ENCODE data around the gene GYS1. TPM values are rescaled to one million over a fixed set of nuclear protein-coding genes. Genes with fewer than 3 reads are reported as not detected.
"Not testable (repeated sequence)": the region's sequence is repeated elsewhere in the genome, so short reads cannot be mapped to it uniquely, and the experiment has no call there.

The GYS1 gene
- polyA plus RNA-seq, 1 donor from 2014 or later: 12.9 TPM

- no peak overlapping the region for H2AFZ ChIP-seq (ENCODE audit: low read depth, low read length)
- no peaks in the 10 kb centered on the region for H4K20me1 ChIP-seq (ENCODE audit: insufficient read depth)
- H3K9me2 ChIP-seq (ENCODE audit: insufficient read depth, low read length): no peaks in the 10 kb centered on the region
- no peak overlapping the region for H3K9ac ChIP-seq (ENCODE audit: low read length)
- H3K36me3 ChIP-seq (ENCODE audit: insufficient read depth, low read length): no peaks in the 10 kb centered on the region
- TF ChIP-seq REST (IDR thresholded peaks at IDR 0.05; ENCODE audit: borderline replicate concordance): no peak
- TF ChIP-seq CTCF (IDR thresholded peaks at IDR 0.05; ENCODE audit: poor library complexity, severe bottlenecking): no peak
- no peaks in the 10 kb centered on the region for H3K79me2 ChIP-seq (replicated peaks; ENCODE audit: insufficient read depth, low read length)
- no peaks in the 10 kb centered on the region for H3K9me3 ChIP-seq (ENCODE audit: low read length)
- no peak overlapping the region for H3K4me2 ChIP-seq (ENCODE audit: low read length)
- H3K27ac ChIP-seq (ENCODE audit: low read length): no peak overlapping the region
- H3K27me3 ChIP-seq (ENCODE audit: insufficient read depth, low read depth, low read length): peaks cover 10% of the 10 kb centered on the region
- H3F3A ChIP-seq (ENCODE audit: insufficient read depth, low read length, poor library complexity, severe bottlenecking): no peaks in the 10 kb centered on the region
- no peak overlapping the region for H3K4me3 ChIP-seq (ENCODE audit: low read length)
These were observed 64.7 kb downstream of the GYS1 start for GRCh38 chr19:48928164-48929025.

- not testable (repeated sequence) for H3K36me3 ChIP-seq (ENCODE audit: insufficient read depth, low read length); H3K9me3 ChIP-seq (ENCODE audit: low read length); H3K9me2 ChIP-seq (ENCODE audit: insufficient read depth, low read length); H3K27ac ChIP-seq (ENCODE audit: low read length); H3K4me3 ChIP-seq (ENCODE audit: low read length); H3K4me2 ChIP-seq (ENCODE audit: low read length); H3K79me2 ChIP-seq (replicated peaks; ENCODE audit: insufficient read depth, low read length); H3K27me3 ChIP-seq (ENCODE audit: insufficient read depth, low read depth, low read length); H4K20me1 ChIP-seq (ENCODE audit: insufficient read depth); H3F3A ChIP-seq (ENCODE audit: insufficient read depth, low read length, poor library complexity, severe bottlenecking); H3K9ac ChIP-seq (ENCODE audit: low read length); H2AFZ ChIP-seq (ENCODE audit: low read depth, low read length)
These were observed 65.4 kb downstream of the GYS1 start for GRCh38 chr19:48927692-48928091.

DNA sequence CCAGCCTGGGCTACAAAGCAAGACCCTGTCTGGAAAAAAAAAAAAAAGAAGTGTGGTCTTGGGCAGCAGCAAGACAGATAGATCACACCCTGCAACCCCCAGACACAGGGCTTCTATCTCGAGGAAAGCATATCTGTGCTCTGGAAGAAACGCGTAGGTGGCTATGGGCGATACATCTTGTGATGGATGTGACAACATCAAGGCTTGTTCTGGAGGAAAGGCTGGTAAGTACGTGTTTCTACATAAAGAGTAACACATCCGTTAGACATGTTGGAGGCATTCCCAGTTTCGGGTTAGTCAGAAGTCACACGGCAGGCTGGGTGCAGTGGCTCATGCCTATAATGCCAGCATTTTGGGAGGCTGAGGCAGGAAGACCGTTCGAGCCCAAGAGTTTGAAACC, 66.2 kb downstream of the GYS1 start:
- Histone ChIP-seq H3K9ac (ENCODE audit: low read length) (no peak overlapping the region), H3K4me3 (ENCODE audit: low read length) (no peak overlapping the region), H3K9me3 (ENCODE audit: low read length) (no peaks in the 10 kb centered on the region), H3K9me2 (ENCODE audit: insufficient read depth, low read length) (no peaks in the 10 kb centered on the region), H4K20me1 (ENCODE audit: insufficient read depth) (no peaks in the 10 kb centered on the region), H3K36me3 (ENCODE audit: insufficient read depth, low read length) (no peaks in the 10 kb centered on the region), H3K27ac (ENCODE audit: low read length) (no peak overlapping the region), H3K79me2 (replicated peaks; ENCODE audit: insufficient read depth, low read length) (no peaks in the 10 kb centered on the region), H3K27me3 (ENCODE audit: insufficient read depth, low read depth, low read length) (no peaks in the 10 kb centered on the region), H3F3A (ENCODE audit: insufficient read depth, low read length, poor library complexity, severe bottlenecking) (no peaks in the 10 kb centered on the region), H2AFZ (ENCODE audit: low read depth, low read length) (no peak overlapping the region), H3K4me2 (ENCODE audit: low read length) (no peak overlapping the region)
- no peak for TF ChIP-seq TAF1 (IDR thresholded peaks at IDR 0.05; ENCODE audit: low read depth)
- no peak for TF ChIP-seq MXI1 (conservative IDR thresholded peaks at IDR 0.05; ENCODE audit: poor library complexity, severe bottlenecking)
- no peak for TF ChIP-seq EZH2 (IDR thresholded peaks at IDR 0.05; ENCODE audit: borderline replicate concordance, insufficient read depth, low read length, poor library complexity, severe bottlenecking)
- no peak for TF ChIP-seq SMC3 (conservative IDR thresholded peaks at IDR 0.05; ENCODE audit: poor library complexity)
- TF ChIP-seq POLR2AphosphoS5 (IDR thresholded peaks at IDR 0.05): no peak
- TF ChIP-seq CTCF (IDR thresholded peaks at IDR 0.05; ENCODE audit: poor library complexity, severe bottlenecking): no peak
- TF ChIP-seq EP300 (conservative IDR thresholded peaks at IDR 0.05; ENCODE audit: poor library complexity, severe bottlenecking): no peak
- no peak for TF ChIP-seq RAD21 (conservative IDR thresholded peaks at IDR 0.05)
- TF ChIP-seq REST (IDR thresholded peaks at IDR 0.05; ENCODE audit: borderline replicate concordance): no peak
